ENCODE measurements around the gene ANKRD29.
"Not testable (repeated sequence)": the region's sequence is repeated elsewhere in the genome, so short reads cannot be mapped to it uniquely, and the experiment has no call there.

ANKRD29 gene

GRCh38 chr18:23568281-23569138 is 94.2 kb downstream of the ANKRD29 start:
- in situ Hi-C loops (cut with HindIII; ENCODE audit: low sequenced_read_pairs), result no loop called here

GRCh38 chr18:23567671-23568070 is 95.0 kb downstream of the ANKRD29 start:
- in situ Hi-C loops (cut with HindIII; ENCODE audit: low sequenced_read_pairs), result no loop called here

- in situ Hi-C loops (cut with HindIII; ENCODE audit: low sequenced_read_pairs), result no loop called here
Observed at GRCh38 chr18:23565916-23566547, 96.7 kb downstream of the ANKRD29 start.

GRCh38 chr18:23563377-23564043 is 99.2 kb downstream of the ANKRD29 start:
- in situ Hi-C loops (cut with HindIII; ENCODE audit: low sequenced_read_pairs), result no loop called here

GRCh38 chr18:23560186-23560585 is 102.5 kb downstream of the ANKRD29 start:
- in situ Hi-C loops (cut with HindIII; ENCODE audit: low sequenced_read_pairs), result no loop called here

- in situ Hi-C loops (cut with HindIII; ENCODE audit: low sequenced_read_pairs), result not testable (repeated sequence)
Observed at GRCh38 chr18:23557511-23557910, 105.2 kb downstream of the ANKRD29 start.

GRCh38 chr18:23556145-23556780 is 106.4 kb downstream of the ANKRD29 start:
- in situ Hi-C loops (cut with HindIII; ENCODE audit: low sequenced_read_pairs), result no loop called here

- in situ Hi-C loops (cut with HindIII; ENCODE audit: low sequenced_read_pairs), result no loop called here
Observed at GRCh38 chr18:23553887-23554286, 108.8 kb downstream of the ANKRD29 start.

- in situ Hi-C loops (cut with HindIII; ENCODE audit: low sequenced_read_pairs), result no loop called here
Observed at GRCh38 chr18:23552505-23552904, 110.2 kb downstream of the ANKRD29 start.

GRCh38 chr18:23551978-23552377 is 110.7 kb downstream of the ANKRD29 start:
- in situ Hi-C loops (cut with HindIII; ENCODE audit: low sequenced_read_pairs), result no loop called here

- in situ Hi-C loops (cut with HindIII; ENCODE audit: low sequenced_read_pairs), result no loop called here
Observed at GRCh38 chr18:23550898-23551297, 111.8 kb downstream of the ANKRD29 start.

Measured in DLD1 (cell line).